Bronchial epithelial cell (primary cell): ENCODE results near the gene NECTIN4. TPM values are rescaled to one million over a fixed set of nuclear protein-coding genes. Genes with fewer than 3 reads are reported as not detected.
A peak's percentile ranks its signal among the peaks of the same experiment; 100 is the strongest.

Source experiments
- DNase-seq: peaks from one replicate; pipeline ENCODE4 v3.0.0-alpha.2; 2010; ENCODE audit warnings: low read depth
- FAIRE-seq: peaks from 2 replicates; lab custom pipeline; 2011; peaks lifted over from hg19 to GRCh38; lab: Jason Lieb, UNC
- H3K27me3 ChIP-seq: 2 replicates; pipeline ENCODE4 v1.5.1; 2011; ENCODE audit warnings: low read length; ENCODE audit not compliant: control insufficient read depth, insufficient read depth
- H3K36me3 ChIP-seq: 2 replicates; pipeline ENCODE4 v1.5.1; 2011; ENCODE audit warnings: low read length; ENCODE audit not compliant: control insufficient read depth, insufficient read depth
- H3K4me3 ChIP-seq: 2 replicates; pipeline ENCODE4 v1.5.1; 2011; ENCODE audit warnings: mild to moderate bottlenecking, low read depth, low read length, control low read depth
- CTCF ChIP-seq: IDR thresholded peaks from 2 replicates; pipeline ENCODE4 v1.5.1; 2011; ENCODE audit warnings: mild to moderate bottlenecking, moderate library complexity, low read length, control low read depth, inconsistent platforms; ENCODE audit not compliant: insufficient read depth, severe bottlenecking
- total RNA-seq: library from RNA; depleted of rRNA; stranded (reverse); fragments of >200 nt; gene quantifications from 2 replicates; pipeline ENCODE4 v1.2.1, GENCODE V29; 2014

The NECTIN4 gene
- total RNA-seq, 1 donor from 2014 or later: 108 TPM

- H3K4me3 ChIP-seq: no peak overlapping the region
- H3K36me3 ChIP-seq: peaks cover 3% of the 10 kb centered on the region
- TF ChIP-seq CTCF: no peak
- H3K27me3 ChIP-seq: no peaks in the 10 kb centered on the region
- DNase-seq: no peak
- no peak for FAIRE-seq
Measured at GRCh38 chr1:161047436-161048420, 41.6 kb downstream of the NECTIN4 start.

GRCh38 chr1:161046605-161047228, 42.6 kb downstream of the NECTIN4 start:
- H3K36me3 ChIP-seq: peaks cover 10% of the 10 kb centered on the region
- DNase-seq (no peak), FAIRE-seq (no peak)
- no peaks in the 10 kb centered on the region for H3K27me3 ChIP-seq
- peak overlapping the region; percentile 56 for H3K4me3 ChIP-seq
- TF ChIP-seq CTCF: no peak

- FAIRE-seq: no peak
- peak; percentile 89 for DNase-seq
- Histone ChIP-seq H3K27me3 (no peaks in the 10 kb centered on the region), H3K4me3 (peak within 1 kb of the TSS; percentile 56), H3K36me3 (peaks cover 14% of the 10 kb centered on the region)
- TF ChIP-seq CTCF: no peak
Measured at GRCh38 chr1:161045736-161046604, 43.4 kb downstream of the NECTIN4 start, which contains the start of gene USF1. TSS of gene USF1 (minus strand) at chr1:161045977. CDS start at chr1:161043275, 2,702 bp downstream.

GRCh38 chr1:161044908-161045735, 44.2 kb downstream of the NECTIN4 start:
- Histone ChIP-seq H3K27me3 (no peaks in the 10 kb centered on the region), H3K4me3 (peak overlapping the region; percentile 56), H3K36me3 (peaks cover 18% of the 10 kb centered on the region)
- TF ChIP-seq CTCF: no peak
- peak; percentile 38 for DNase-seq
- no peak for FAIRE-seq

GRCh38 chr1:161044535-161044907, 44.8 kb downstream of the NECTIN4 start:
- Histone ChIP-seq H3K36me3 (peaks cover 21% of the 10 kb centered on the region), H3K4me3 (peak overlapping the region; percentile 56), H3K27me3 (no peaks in the 10 kb centered on the region)
- DNase-seq (no peak), FAIRE-seq (no peak)
- TF ChIP-seq CTCF: no peak
